HG03060 (cell line): Measurements from ENCODE around the gene ERICH4.

Experiments used
- ATAC-seq: cut with Tn5 transposase; IDR thresholded peaks from one replicate; pipeline ENCODE4 v1.9.1; 2021; ENCODE audit warnings: low read depth, moderate number of reproducible peaks; ENCODE audit not compliant: unreplicated experiment

Gene ERICH4

GRCh38 chr19:41413947-41414346 is 29.0 kb upstream of the ERICH4 start:
- no peak for ATAC-seq

GRCh38 chr19:41414461-41414860 is 28.5 kb upstream of the ERICH4 start:
- ATAC-seq: no peak

- ATAC-seq: no peak
Observed at GRCh38 chr19:41415154-41415571, 27.8 kb upstream of the ERICH4 start.

- ATAC-seq: no peak
Observed at GRCh38 chr19:41416194-41416674, 26.7 kb upstream of the ERICH4 start.

GRCh38 chr19:41420101-41420880 is 22.7 kb upstream of the ERICH4 start:
- no peak for ATAC-seq

GRCh38 chr19:41421314-41421713 is 21.6 kb upstream of the ERICH4 start:
- no peak for ATAC-seq

- no peak for ATAC-seq
Observed at GRCh38 chr19:41421973-41422372, 21.0 kb upstream of the ERICH4 start.

- ATAC-seq: no peak
Observed at GRCh38 chr19:41422456-41422855, 20.5 kb upstream of the ERICH4 start.

GRCh38 chr19:41422955-41423354 is 20.0 kb upstream of the ERICH4 start:
- ATAC-seq: no peak

- ATAC-seq: no peak
Observed at GRCh38 chr19:41424335-41425173, 18.4 kb upstream of the ERICH4 start.

- no peak for ATAC-seq
Observed at GRCh38 chr19:41425174-41426115, 17.5 kb upstream of the ERICH4 start.

GRCh38 chr19:41426116-41426841 is 16.7 kb upstream of the ERICH4 start:
- ATAC-seq: no peak

- ATAC-seq: no peak
Observed at GRCh38 chr19:41426952-41427646, 15.9 kb upstream of the ERICH4 start, which contains the start of gene B3GNT8. Gene B3GNT8, minus strand, starts transcription at chr19:41427374. Its CDS starts 596 bp downstream, at chr19:41426778.

- ATAC-seq: no peak
Observed at GRCh38 chr19:41427647-41428480, 15.1 kb upstream of the ERICH4 start.

- ATAC-seq: no peak
Observed at GRCh38 chr19:41428481-41428859, 14.5 kb upstream of the ERICH4 start.

- ATAC-seq: no peak
Observed at GRCh38 chr19:41430922-41431321, 12.0 kb upstream of the ERICH4 start.

GRCh38 chr19:41431426-41432386 is 11.2 kb upstream of the ERICH4 start:
- ATAC-seq: no peak
